Testis (tissue), 3 donors: Measurements from ENCODE around the gene GNAS. TPM values are rescaled to one million over a fixed set of nuclear protein-coding genes. Genes with fewer than 3 reads are reported as not detected.
"Not testable (repeated sequence)": the region's sequence is repeated elsewhere in the genome, so short reads cannot be mapped to it uniquely, and the experiment has no call there.

ENCODE experiments used
- DNase-seq: peaks from one replicate; pipeline ENCODE4 v3.0.0-alpha.2; 2019
- H3K27ac ChIP-seq, 2 donors: fragments of 200-600 bp; sonication (generic); one replicate each; pipeline ENCODE4 v1.5.1; 2019
- H3K27me3 ChIP-seq: fragments of 200-600 bp; sonication (generic); one replicate; pipeline ENCODE4 v1.5.1; 2019
- H3K36me3 ChIP-seq: fragments of 200-600 bp; sonication (generic); one replicate; pipeline ENCODE4 v1.5.1; 2017; ENCODE audit warnings: low read depth; ENCODE audit errors: missing control alignments
- H3K4me1 ChIP-seq: fragments of 200-600 bp; sonication (generic); one replicate; pipeline ENCODE4 v1.5.1; 2019
- H3K4me3 ChIP-seq, 2 donors: fragments of 200-600 bp; sonication (generic); one replicate each; pipeline ENCODE4 v1.5.1; 2017 to 2019
- H3K9me3 ChIP-seq: fragments of 200-600 bp; sonication (generic); one replicate; pipeline ENCODE4 v1.5.1; 2017
- CTCF ChIP-seq, 3 experiments: fragments of 450-650 bp in 2 of 3; fragments of 200-600 bp in 1 of 3; sonication (generic) in 1 of 3; IDR thresholded peaks; one replicate each; pipeline ENCODE4 v1.5.1; 2016 to 2019; ENCODE audit warnings: antibody characterized with exemption in 3 of 3, mild to moderate bottlenecking in 2 of 3, moderate library complexity in 1 of 3
- POLR2A ChIP-seq: fragments of 450-650 bp; IDR thresholded peaks from one replicate; pipeline ENCODE4 v1.6.1; 2017; ENCODE audit warnings: antibody characterized with exemption, mild to moderate bottlenecking, moderate library complexity
- WGBS, 2 donors: methylation state at CpG; one replicate each; pipeline ENCODE4 v1.1.5; 2018; 5-methylcytosine and 5-hydroxymethylcytosine counted together
- intact Hi-C: fragments of 100-400 bp; cut with DNase I; formaldehyde crosslinking; loops from one replicate; pipeline ENCODE4 v1.15.1; 2023; ENCODE audit warnings: low total_unique reads
- polyA plus RNA-seq: library from polyadenylated mRNA; stranded (reverse); fragments of 350-450 nt; fragmentation: Illumina TruSeq; extraction: RNeasy Lipid Tissue Mini Kit (QIAGEN cat#74804); gene quantifications from one replicate; pipeline ENCODE4 v1.2.3, GENCODE V29; 2014; ENCODE audit warnings: low read depth, low replicate concordance; ENCODE audit not compliant: insufficient read depth
- total RNA-seq, 2 donors: library from RNA; depleted of rRNA; stranded (reverse); fragments of >200 nt; gene quantifications; one replicate each; pipeline ENCODE4 v1.2.3, GENCODE V29; 2016

GNAS gene
- total and polyA plus RNA-seq, 3 donors from 2014 or later = 716 to 885 (median 880) TPM

GRCh38 chr20:58941471-58941870 lies 89.0 kb downstream of the GNAS start:
- H3K9me3 ChIP-seq = no peaks in the 10 kb centered on the region
- TF ChIP-seq POLR2A (no peak), CTCF (IDR thresholded peaks at IDR 0.05) (no peak)

DNA sequence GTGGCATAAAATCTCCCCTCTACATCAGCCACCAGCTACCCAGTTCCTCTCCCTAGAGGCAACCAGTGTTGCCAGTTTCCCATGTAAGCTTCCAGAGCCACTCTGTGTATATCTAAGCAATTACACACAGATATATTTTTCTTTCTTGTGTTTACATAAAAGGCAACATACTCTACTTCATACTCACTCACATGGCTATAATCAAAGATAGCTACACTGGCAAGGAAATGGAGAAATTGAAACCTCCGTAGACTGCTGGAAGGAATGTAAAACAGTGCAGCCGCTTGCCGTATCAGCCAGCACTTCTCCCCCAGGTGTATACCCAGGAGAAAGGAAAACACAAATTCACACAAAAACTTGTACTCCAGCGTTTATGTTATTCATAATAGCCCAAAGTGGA lies 90.0 kb downstream of the GNAS start:
- Histone ChIP-seq H3K4me1 (no peaks in the 10 kb centered on the region), H3K9me3 (no peaks in the 10 kb centered on the region), H3K4me3 (no peak overlapping the region), H3K27me3 (no peaks in the 10 kb centered on the region), H3K36me3 (no peaks in the 10 kb centered on the region), H3K27ac (no peak overlapping the region)
- TF ChIP-seq POLR2A (no peak), CTCF (IDR thresholded peaks at IDR 0.05) (no peak)
- no peak for DNase-seq
- 80 to 90% methylated on average over 4 of the region's 4 CpGs for WGBS, 2 donors
- intact Hi-C loops = no loop called here

More at GRCh38 chr20:58941471-58941870, 89.0 kb downstream of the GNAS start:
- Histone ChIP-seq H3K27ac (no peak overlapping the region), H3K4me1 (no peaks in the 10 kb centered on the region), H3K36me3 (no peaks in the 10 kb centered on the region), H3K4me3 (no peak overlapping the region), H3K27me3 (no peaks in the 10 kb centered on the region)
- DNase-seq = no peak
- 53 to 55% methylated on average over 3 of the region's 3 CpGs for WGBS, 2 donors
- intact Hi-C loops = no loop called here

GRCh38 chr20:58944610-58945009 lies 92.1 kb downstream of the GNAS start:
- intact Hi-C loops = no loop called here
- WGBS, 2 donors = 58 to 71% methylated on average over 5 of the region's 5 CpGs
- Histone ChIP-seq H3K9me3 (no peaks in the 10 kb centered on the region), H3K27ac (no peak overlapping the region), H3K4me3 (no peak overlapping the region), H3K4me1 (no peaks in the 10 kb centered on the region), H3K36me3 (no peaks in the 10 kb centered on the region), H3K27me3 (no peaks in the 10 kb centered on the region)
- no peak for TF ChIP-seq POLR2A
- no peak for DNase-seq

DNA sequence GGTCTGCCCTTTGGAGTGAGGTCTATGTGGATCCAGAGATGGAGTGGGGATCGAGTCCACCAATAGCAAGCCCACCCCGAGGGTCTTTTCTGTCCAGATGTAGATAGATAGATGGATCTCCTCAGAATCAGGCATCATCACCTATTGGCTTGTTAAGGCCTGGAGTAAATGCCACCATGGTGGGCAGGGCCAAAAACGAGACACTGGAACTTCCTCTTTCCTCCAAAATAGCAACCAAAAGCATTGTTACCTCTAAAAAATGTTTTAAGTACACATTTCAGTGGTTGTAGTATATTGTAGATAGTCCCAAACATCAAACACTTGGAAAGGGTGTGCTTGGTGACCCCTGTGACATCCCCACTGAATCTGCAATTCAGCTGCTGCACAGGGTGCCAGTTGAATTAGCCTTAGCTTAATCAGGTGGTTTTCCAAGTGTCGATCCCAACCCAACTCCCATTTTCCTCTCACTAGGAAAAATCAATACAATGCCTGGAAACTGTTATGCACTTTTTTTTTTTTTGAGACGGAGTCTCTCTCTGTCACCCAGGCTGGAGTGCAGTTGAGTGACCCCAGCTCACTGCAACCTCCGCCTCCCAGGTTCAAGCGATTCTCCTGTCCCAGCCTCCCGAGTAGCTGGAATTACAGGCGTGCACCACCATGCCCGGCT lies 93.6 kb downstream of the GNAS start:
- H3K4me3 ChIP-seq = no peak overlapping the region
- WGBS, 2 donors = 92 to 93% methylated on average over 10 of the region's 10 CpGs
- intact Hi-C loops = no loop called here
- TF ChIP-seq CTCF (IDR thresholded peaks at IDR 0.05) = no peak
- TF ChIP-seq POLR2A = no peak
- H3K36me3 ChIP-seq = no peaks in the 10 kb centered on the region
- H3K9me3 ChIP-seq = no peaks in the 10 kb centered on the region
- H3K4me1 ChIP-seq = no peaks in the 10 kb centered on the region
- H3K27me3 ChIP-seq = no peaks in the 10 kb centered on the region
- DNase-seq = no peak
- no peak overlapping the region for H3K27ac ChIP-seq

GRCh38 chr20:58947797-58948388 lies 95.4 kb downstream of the GNAS start:
- H3K27ac ChIP-seq, H3K27me3 ChIP-seq, H3K4me1 ChIP-seq, intact Hi-C loops, H3K9me3 ChIP-seq, H3K36me3 ChIP-seq, H3K4me3 ChIP-seq, DNase-seq: not testable (repeated sequence)
- WGBS, 2 donors = 74 to 81% methylated on average over 7 of the region's 7 CpGs

DNA sequence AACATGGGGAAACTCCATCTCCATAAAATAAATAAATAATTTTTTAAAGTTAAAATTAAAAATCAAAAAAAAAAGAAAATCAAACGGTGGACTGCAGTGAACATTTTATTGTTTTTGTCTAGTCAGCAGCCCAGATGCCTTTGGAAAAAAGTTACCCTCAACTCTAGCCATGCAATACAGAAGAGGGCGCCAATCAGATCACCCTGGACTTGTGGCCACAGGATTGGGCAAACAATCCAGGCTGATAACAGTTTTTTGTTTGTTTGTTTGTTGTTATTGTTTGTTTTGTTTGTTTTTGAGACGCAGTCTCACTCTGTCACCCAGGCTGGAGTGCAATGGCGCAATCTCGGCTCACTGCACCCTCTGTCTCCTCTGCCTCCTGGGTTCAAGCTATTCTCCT lies 98.1 kb downstream of the GNAS start:
- no peak for DNase-seq
- no peaks in the 10 kb centered on the region for H3K4me1 ChIP-seq
- H3K9me3 ChIP-seq = no peaks in the 10 kb centered on the region
- H3K4me3 ChIP-seq = no peak overlapping the region
- TF ChIP-seq CTCF (IDR thresholded peaks at IDR 0.05) (no peak), POLR2A (no peak)
- no peaks in the 10 kb centered on the region for H3K27me3 ChIP-seq
- H3K36me3 ChIP-seq = no peaks in the 10 kb centered on the region
- H3K27ac ChIP-seq = no peak overlapping the region
- intact Hi-C loops = no loop called here
- 85 to 88% methylated on average over 5 of the region's 5 CpGs for WGBS, 2 donors
